CD4-positive, alpha-beta memory T cell (primary cell): Measurements from ENCODE around the gene CCDC71. TPM values are rescaled to one million over a fixed set of nuclear protein-coding genes. Genes with fewer than 3 reads are reported as not detected.
A peak's percentile ranks its signal among the peaks of the same experiment; 100 is the strongest.

Experiments used
- CTCF ChIA-PET: fragments of 350-600 bp; sonication (Branson Sonifier 250); formaldehyde crosslinking; loops from one replicate; lab custom pipeline; 2021; ENCODE audit warnings: inconsistent platforms; ENCODE audit not compliant: partially characterized antibody; lab: Charles Lee
- POLR2A ChIA-PET: fragments of 350-600 bp; sonication (Branson Sonifier 250); formaldehyde crosslinking; loops from one replicate; lab custom pipeline; 2021; ENCODE audit not compliant: partially characterized antibody; lab: Charles Lee
- DNase-seq, 5 donors: peaks; one replicate each; pipeline versions ENCODE4 v3.0.0 to v3.0.0-alpha.2; 2020 to 2022; ENCODE audit warnings: mixed read lengths in 1 of 5
- H3K27ac ChIP-seq: one replicate; pipeline ENCODE4 v1.7.0; 2013; ENCODE audit warnings: low read depth, low read length
- H3K27me3 ChIP-seq: 2 replicates; pipeline ENCODE4 v1.7.0; 2013; ENCODE audit warnings: mild to moderate bottlenecking, low read length, moderate library complexity; ENCODE audit not compliant: insufficient read depth
- H3K36me3 ChIP-seq: 2 replicates; pipeline ENCODE4 v1.7.0; 2013; ENCODE audit warnings: mild to moderate bottlenecking, low read length, moderate library complexity; ENCODE audit not compliant: insufficient read depth
- H3K4me1 ChIP-seq: 2 replicates; pipeline ENCODE4 v1.7.0; 2013; ENCODE audit warnings: mild to moderate bottlenecking, low read length, moderate library complexity; ENCODE audit not compliant: insufficient read depth
- H3K4me3 ChIP-seq, 2 donors: one replicate each; pipeline ENCODE4 v1.7.0; 2013; ENCODE audit warnings: low read length in 2 of 2, mild to moderate bottlenecking in 1 of 2
- H3K9me3 ChIP-seq, 2 donors: one replicate each; pipeline ENCODE4 v1.7.0; 2013; ENCODE audit warnings: low read length in 2 of 2, control low read depth in 1 of 2; ENCODE audit not compliant: control insufficient read depth in 1 of 2
- H3K27ac Mint-ChIP-seq, 7 donors: one replicate each; pipeline ENCODE4 v1.8.0; 2020 to 2021; ENCODE audit warnings: mixed read lengths in 7 of 7, mild to moderate bottlenecking in 6 of 7, inconsistent platforms in 3 of 7, moderate library complexity in 3 of 7
- H3K27me3 Mint-ChIP-seq, 2 donors: one replicate each; pipeline ENCODE4 v1.8.0; 2020 to 2021; ENCODE audit warnings: mixed read lengths in 2 of 2
- H3K36me3 Mint-ChIP-seq, 2 donors: one replicate each; pipeline ENCODE4 v1.8.0; 2020 to 2021; ENCODE audit warnings: mixed read lengths in 2 of 2, inconsistent platforms in 1 of 2, mild to moderate bottlenecking in 1 of 2
- H3K4me1 Mint-ChIP-seq, 4 donors: one replicate each; pipeline ENCODE4 v1.8.0; 2020 to 2021; ENCODE audit warnings: mixed read lengths in 4 of 4, mild to moderate bottlenecking in 1 of 4
- H3K4me3 Mint-ChIP-seq, 8 donors: one replicate each; pipeline ENCODE4 v1.8.0; 2020 to 2021; ENCODE audit warnings: mixed read lengths in 8 of 8, mild to moderate bottlenecking in 7 of 8, moderate library complexity in 6 of 8, inconsistent platforms in 3 of 8
- H3K9me3 Mint-ChIP-seq, 8 donors: one replicate each; pipeline ENCODE4 v1.8.0; 2020 to 2021; ENCODE audit warnings: mixed read lengths in 8 of 8, mild to moderate bottlenecking in 5 of 8, inconsistent platforms in 3 of 8, moderate library complexity in 1 of 8
- intact Hi-C: fragments of 100-400 bp; cut with micrococcal nuclease; formaldehyde crosslinking; loops from one replicate; pipeline ENCODE4 v1.15.1; 2023
- polyA plus RNA-seq, 2 donors: library from polyadenylated mRNA; unstranded; fragments of 300-500 nt; fragmentation: Illumina TruSeq; gene quantifications; one replicate each; pipeline ENCODE4 v1.2.3, GENCODE V29; 2021
- total RNA-seq, 2 experiments: library from RNA; stranded (reverse); gene quantifications; one replicate each; pipeline ENCODE4 v1.2.3, GENCODE V29; 2021

CCDC71 gene
- total and polyA plus RNA-seq, 4 experiments from 2014 or later, result 0.13 to 33.5 (median 16.8) TPM

GRCh38 chr3:49171119-49171774 lies 5.1 kb upstream of the CCDC71 start, which contains the start of gene KLHDC8B:
Gene KLHDC8B, plus strand, starts transcription at chr3:49171598. Its CDS starts 1,172 bp downstream, at chr3:49172770.
- intact Hi-C loops, result loop anchor here (1.0 to 5.0 kb wide), 3 partner anchors 50 to 278 kb away; partner anchors contain the start of genes C3orf62 and USP19

GRCh38 chr3:49170744-49171118 lies 4.6 kb upstream of the CCDC71 start:
- Mint-ChIP-seq H3K4me3 (peak overlapping the region in 7 of 8 donors; percentile 85 to 90 (median 88)), H3K9me3 (peaks cover 0 to 2% (median 0%) of the 10 kb centered on the region in 8 donors), H3K27ac (peak overlapping the region in 5 of 7 donors; percentile 3 to 85 (median 67)), H3K36me3 (peaks cover 0 to 6% of the 10 kb centered on the region in 2 donors), H3K4me1 (peaks cover 6 to 32% (median 17%) of the 10 kb centered on the region in 4 donors), H3K27me3 (no peaks in the 10 kb centered on the region)
- Histone ChIP-seq H3K27ac (no peak overlapping the region), H3K36me3 (no peaks in the 10 kb centered on the region), H3K27me3 (no peaks in the 10 kb centered on the region), H3K9me3 (no peaks in the 10 kb centered on the region), H3K4me3 (peak overlapping the region; percentile 57 to 72), H3K4me1 (peaks cover 22% of the 10 kb centered on the region)
- no peak for DNase-seq
- intact Hi-C loops, result loop anchor here (1.0 to 5.0 kb wide), 3 partner anchors 50 to 279 kb away; partner anchors contain the start of genes C3orf62 and USP19
- CTCF ChIA-PET, result interaction anchor here (0.6 to 3.6 kb wide), 19 partner anchors 9 to 343 kb away, joined by 3 to 27 read pairs (median 5); partner anchors contain the start of genes C3orf62, DAG1, NDUFAF3 and USP4
- POLR2A ChIA-PET, result interaction anchor here (0.5 to 2.5 kb wide), 7 partner anchors 11 to 299 kb away, joined by 3 to 12 read pairs (median 5); partner anchors contain the start of genes DAG1, QRICH1 and USP4

More at GRCh38 chr3:49171119-49171774, 5.1 kb upstream of the CCDC71 start, which contains the start of gene KLHDC8B:
- Mint-ChIP-seq H3K36me3 (peaks cover 0 to 3% of the 10 kb centered on the region in 2 donors), H3K27me3 (no peaks in the 10 kb centered on the region), H3K9me3 (peaks cover 0 to 2% (median 0%) of the 10 kb centered on the region in 8 donors), H3K27ac (peak within 1 kb of the TSS; percentile 51 to 85 (median 66)), H3K4me3 (peak within 1 kb of the TSS; percentile 85 to 90 (median 88)), H3K4me1 (peaks cover 6 to 30% (median 16%) of the 10 kb centered on the region in 4 donors)
- ChIA-PET POLR2A (interaction anchor here (0.5 to 2.5 kb wide), 9 partner anchors 12 to 299 kb away, joined by 3 to 12 read pairs (median 4); partner anchors contain the start of genes DAG1, NICN1, QRICH1 and USP4), CTCF (interaction anchor here (0.6 to 3.6 kb wide), 18 partner anchors 9 to 342 kb away, joined by 3 to 27 read pairs (median 6); partner anchors contain the start of genes C3orf62, DAG1, NDUFAF3 and QRICH1)
- peak within 1 kb of the TSS; percentile 57 to 72 for H3K4me3 ChIP-seq
- peaks cover 21% of the 10 kb centered on the region for H3K4me1 ChIP-seq
- peak; percentile 74 to 77 (median 76) for DNase-seq
- H3K9me3 ChIP-seq, result no peaks in the 10 kb centered on the region
- H3K36me3 ChIP-seq, result no peaks in the 10 kb centered on the region
- H3K27ac ChIP-seq, result peak within 1 kb of the TSS; percentile 32
- no peaks in the 10 kb centered on the region for H3K27me3 ChIP-seq

- ChIA-PET POLR2A (interaction anchor here (0.7 to 2.5 kb wide), 4 partner anchors 46 to 178 kb away, joined by 3 to 10 read pairs (median 4); partner anchors contain the start of gene USP19), CTCF (interaction anchor here (1.5 kb wide), 1 partner anchor 160 kb away, joined by 4 read pairs; the partner anchor contains the start of gene WDR6)
- H3K27ac Mint-ChIP-seq, result peak overlapping the region; percentile 77 to 95 (median 93)
- H3K27me3 ChIP-seq, result no peaks in the 10 kb centered on the region
- H3K4me3 Mint-ChIP-seq, result peak overlapping the region; percentile 87 to 92 (median 89)
- no peaks in the 10 kb centered on the region for H3K9me3 ChIP-seq
- H3K4me1 ChIP-seq, result peaks cover 35% of the 10 kb centered on the region
- no peaks in the 10 kb centered on the region for H3K27me3 Mint-ChIP-seq
- H3K4me3 ChIP-seq, result peak overlapping the region; percentile 37 to 49
- intact Hi-C loops, result loop anchor here (2.0 kb wide), 1 partner anchor 72 kb away; the partner anchor contains the start of gene QRICH1
- peaks cover 21 to 49% (median 33%) of the 10 kb centered on the region in 4 donors for H3K4me1 Mint-ChIP-seq
- peaks cover 16% of the 10 kb centered on the region for H3K36me3 ChIP-seq
- no peak for DNase-seq
- no peak overlapping the region for H3K27ac ChIP-seq
- peaks cover 0 to 2% (median 0%) of the 10 kb centered on the region in 8 donors for H3K9me3 Mint-ChIP-seq
- H3K36me3 Mint-ChIP-seq, result peaks cover 6 to 31% of the 10 kb centered on the region in 2 donors
Observed at GRCh38 chr3:49166752-49167556, 823 bp upstream of the CCDC71 start.

DNA sequence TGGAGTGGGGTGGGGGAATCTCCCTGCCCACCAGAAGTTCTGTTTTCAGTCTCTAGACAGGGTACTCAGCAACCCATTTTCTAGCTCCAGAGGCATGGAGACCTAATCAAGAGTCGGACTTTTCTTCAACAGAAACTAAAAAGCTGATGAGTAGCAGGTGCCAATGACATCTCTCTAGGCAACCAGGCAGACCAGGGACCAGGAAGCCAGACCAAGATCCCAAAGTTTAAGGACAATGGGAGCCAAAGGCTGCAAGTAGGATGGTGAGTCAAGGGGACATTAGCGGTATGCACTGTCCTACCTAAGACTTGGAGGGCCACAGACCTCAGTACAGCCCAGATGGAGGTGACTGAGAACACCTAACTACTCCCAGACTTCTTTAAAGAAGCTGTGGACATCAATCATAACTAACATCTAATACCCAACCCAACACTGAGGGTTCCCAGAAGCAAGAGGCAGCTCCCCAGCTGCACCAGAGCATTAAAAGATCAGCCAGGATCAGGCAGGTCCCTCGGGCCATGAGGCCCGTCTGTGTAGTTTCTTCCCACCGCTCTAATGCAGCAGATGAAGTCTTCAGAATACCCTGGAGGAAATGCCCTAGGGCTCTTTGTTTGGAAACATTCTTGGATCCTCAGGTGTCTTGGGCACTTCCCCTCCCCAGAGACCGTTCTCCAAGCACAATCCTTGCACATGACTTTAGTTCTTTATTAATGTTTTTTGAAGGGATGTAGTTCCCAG lies 979 bp downstream of the CCDC71 start:
- intact Hi-C loops, result no loop called here
- POLR2A ChIA-PET, result interaction anchor here (0.6 to 2.5 kb wide), 8 partner anchors 16 to 248 kb away, joined by 3 to 13 read pairs (median 3); partner anchors contain the start of genes IMPDH2, QRICH1 and USP19
- H3K9me3 Mint-ChIP-seq, result no peaks in the 10 kb centered on the region

GRCh38 chr3:49163609-49164008 lies 2.5 kb downstream of the CCDC71 start:
- Histone ChIP-seq H3K4me1 (peaks cover 25% of the 10 kb centered on the region), H3K9me3 (no peaks in the 10 kb centered on the region), H3K4me3 (no peak overlapping the region), H3K36me3 (peaks cover 16% of the 10 kb centered on the region), H3K27me3 (no peaks in the 10 kb centered on the region), H3K27ac (no peak overlapping the region)
- POLR2A ChIA-PET, result interaction anchor here (0.6 to 2.0 kb wide), 5 partner anchors 11 to 174 kb away, joined by 3 to 6 read pairs (median 3); partner anchors contain the start of genes P4HTM and QRICH1
- no peaks in the 10 kb centered on the region for H3K9me3 Mint-ChIP-seq
- CTCF ChIA-PET, result interaction anchor here (1.3 to 5.1 kb wide), 2 partner anchors 174 to 176 kb away, joined by 4 to 18 read pairs; no protein-coding TSS in a partner anchor
- H3K36me3 Mint-ChIP-seq, result peaks cover 6 to 32% of the 10 kb centered on the region in 2 donors
- H3K4me3 Mint-ChIP-seq, result peak overlapping the region in 3 of 8 donors; percentile 13 to 42 (median 15)
- peak overlapping the region in 1 of 7 donors; percentile 32 for H3K27ac Mint-ChIP-seq
- intact Hi-C loops, result no loop called here
- no peak for DNase-seq
- H3K4me1 Mint-ChIP-seq, result peaks cover 16 to 39% (median 24%) of the 10 kb centered on the region in 4 donors
- no peaks in the 10 kb centered on the region for H3K27me3 Mint-ChIP-seq

More for the DNA sequence above, 979 bp downstream of the CCDC71 start:
- H3K4me1 Mint-ChIP-seq, result peaks cover 16 to 44% (median 26%) of the 10 kb centered on the region in 4 donors
- H3K4me3 Mint-ChIP-seq, result peak overlapping the region; percentile 87 to 96 (median 91)
- H3K27ac Mint-ChIP-seq, result peak overlapping the region; percentile 88 to 95 (median 92)
- peaks cover 6 to 32% of the 10 kb centered on the region in 2 donors for H3K36me3 Mint-ChIP-seq
- Histone ChIP-seq H3K4me3 (peak overlapping the region; percentile 49 to 93), H3K36me3 (peaks cover 16% of the 10 kb centered on the region), H3K4me1 (peaks cover 25% of the 10 kb centered on the region), H3K27ac (peak overlapping the region; percentile 57), H3K27me3 (no peaks in the 10 kb centered on the region), H3K9me3 (no peaks in the 10 kb centered on the region)
- H3K27me3 Mint-ChIP-seq, result no peaks in the 10 kb centered on the region
- no peak for DNase-seq
- CTCF ChIA-PET, result interaction anchor here (0.6 to 5.1 kb wide), 5 partner anchors 13 to 506 kb away, joined by 3 to 18 read pairs (median 4); partner anchors contain the start of gene USP19
